C4-2B (cell line): Measurements from ENCODE around the gene BORCS6.

Experiments
- ZFX ChIP-seq: fragments of 450-650 bp; IDR thresholded peaks from 2 replicates; pipeline ENCODE4 v1.6.1; 2017
- TF ChIP-seq, protein P1 (sequence below): fragments of 450-650 bp; conservative IDR thresholded peaks from 2 replicates; pipeline ENCODE4 v1.5.1; 2017; ENCODE audit warnings: mild to moderate bottlenecking

DNA sequence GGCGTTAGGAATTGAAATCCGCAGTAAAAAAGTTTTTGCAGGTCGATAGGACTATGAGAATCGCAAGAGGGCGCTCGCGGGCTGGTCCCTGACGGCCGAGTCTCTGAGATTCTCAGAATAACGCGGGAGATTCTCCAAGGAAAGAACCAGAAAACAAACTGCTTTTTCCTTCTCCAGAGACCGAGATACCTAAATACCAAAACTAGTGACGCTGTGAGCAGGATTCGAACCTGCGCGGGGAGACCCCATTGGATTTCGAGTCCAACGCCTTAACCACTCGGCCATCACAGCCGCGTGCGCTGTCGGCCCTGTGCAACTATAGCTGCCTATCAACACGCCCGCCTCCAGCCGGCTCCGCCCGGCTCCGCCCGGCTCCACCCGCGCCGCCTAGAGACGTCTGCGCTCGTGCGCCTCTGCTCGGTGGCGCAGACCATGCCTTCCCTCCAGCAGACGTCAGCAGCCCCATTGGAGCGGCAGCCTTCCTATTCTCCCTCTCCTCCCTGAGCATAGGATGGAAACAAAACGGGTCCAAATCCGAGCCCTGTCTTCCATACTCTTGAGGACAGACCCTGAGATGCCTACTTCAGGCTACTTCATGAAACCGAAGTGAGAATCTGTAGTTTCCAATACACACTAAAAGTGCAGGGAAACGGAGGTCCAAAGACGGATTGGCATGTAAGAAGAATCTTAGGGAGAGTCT lies 51.2 kb downstream of the BORCS6 start:
- TF ChIP-seq, protein P1, sequence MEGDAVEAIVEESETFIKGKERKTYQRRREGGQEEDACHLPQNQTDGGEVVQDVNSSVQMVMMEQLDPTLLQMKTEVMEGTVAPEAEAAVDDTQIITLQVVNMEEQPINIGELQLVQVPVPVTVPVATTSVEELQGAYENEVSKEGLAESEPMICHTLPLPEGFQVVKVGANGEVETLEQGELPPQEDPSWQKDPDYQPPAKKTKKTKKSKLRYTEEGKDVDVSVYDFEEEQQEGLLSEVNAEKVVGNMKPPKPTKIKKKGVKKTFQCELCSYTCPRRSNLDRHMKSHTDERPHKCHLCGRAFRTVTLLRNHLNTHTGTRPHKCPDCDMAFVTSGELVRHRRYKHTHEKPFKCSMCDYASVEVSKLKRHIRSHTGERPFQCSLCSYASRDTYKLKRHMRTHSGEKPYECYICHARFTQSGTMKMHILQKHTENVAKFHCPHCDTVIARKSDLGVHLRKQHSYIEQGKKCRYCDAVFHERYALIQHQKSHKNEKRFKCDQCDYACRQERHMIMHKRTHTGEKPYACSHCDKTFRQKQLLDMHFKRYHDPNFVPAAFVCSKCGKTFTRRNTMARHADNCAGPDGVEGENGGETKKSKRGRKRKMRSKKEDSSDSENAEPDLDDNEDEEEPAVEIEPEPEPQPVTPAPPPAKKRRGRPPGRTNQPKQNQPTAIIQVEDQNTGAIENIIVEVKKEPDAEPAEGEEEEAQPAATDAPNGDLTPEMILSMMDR: peak; percentile 96
- TF ChIP-seq ZFX: no peak
